H1 (cell line): ENCODE data around the gene ANK3. TPM values are rescaled to one million over a fixed set of nuclear protein-coding genes. Genes with fewer than 3 reads are reported as not detected.

Source experiments
- HDAC2 ChIP-seq, 2 experiments: fragments of 300-600 bp in 1 of 2; sonication (generic) in 1 of 2; IDR thresholded peaks; 2 replicates each; pipeline ENCODE4 v1.6.1; 2011 to 2012; ENCODE audit warnings: low read depth in 2 of 2, low read length in 2 of 2, mild to moderate bottlenecking in 2 of 2, moderate library complexity in 2 of 2, borderline replicate concordance in 1 of 2, inconsistent platforms in 1 of 2
- polyA plus RNA-seq, 7 experiments: library from polyadenylated mRNA; depleted of rRNA in 3 of 7; stranded (reverse) in 5 of 7; unstranded in 2 of 7; fragments of >200 nt in 5 of 7; fragments of 200-250 nt in 2 of 7; gene quantifications; 1 replicate in 5 of 7; 2 replicates in 1 of 7; 4 replicates in 1 of 7; pipeline versions ENCODE4 v1.2.1 to v1.2.3, GENCODE V29; 2011 to 2013; ENCODE audit warnings: missing spikeins in 2 of 7, mixed read lengths in 2 of 7
- total RNA-seq: library from RNA; stranded (reverse); fragmentation: NEBNext Ultra II Directional; extraction: Animal tissue kit (Norgen Biotek cat#: 25700); gene quantifications from 2 replicates; pipeline ENCODE4 v1.2.1, GENCODE V29; 2021

The ANK3 gene
- total and polyA plus RNA-seq, 2 of the 8 experiments (the other 6 are each of a cell fraction or from before 2014, with no cell fraction given) = 18.1 to 67.9 TPM

DNA sequence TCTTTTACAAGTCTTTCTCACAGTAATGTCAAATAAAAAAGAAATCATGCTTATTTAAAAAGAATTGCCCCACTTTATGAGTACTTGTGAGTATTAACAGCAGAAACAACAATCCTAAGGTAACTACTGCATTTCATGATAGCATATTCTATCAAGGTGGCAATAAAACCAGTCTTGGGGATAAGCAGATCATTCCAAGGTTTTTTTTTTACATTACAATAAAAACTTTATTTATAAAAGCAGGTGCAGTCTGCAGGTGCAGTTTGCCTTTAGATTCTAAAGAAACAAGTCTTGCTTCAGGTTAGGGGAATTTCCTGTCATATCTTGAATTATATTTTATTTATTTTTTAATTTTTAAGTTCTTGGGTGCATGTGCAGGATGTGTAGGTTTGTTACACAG is 10.7 kb upstream of the ANK3 start (continued):
- no peak for TF ChIP-seq HDAC2 (IDR thresholded peaks at IDR 0.05; ENCODE audit: borderline replicate concordance in 1 of 2, low read depth in 2 of 2, low read length in 2 of 2)
- TF ChIP-seq, all 59 proteins: peak for 0
